HG03469 (cell line): ENCODE measurements around the gene EIF3B.
A peak's percentile ranks its signal among the peaks of the same experiment; 100 is the strongest.
"Not testable (repeated sequence)": the region's sequence is repeated elsewhere in the genome, so short reads cannot be mapped to it uniquely, and the experiment has no call there.

Experiments
- ATAC-seq: cut with Tn5 transposase; IDR thresholded peaks from one replicate; pipeline ENCODE4 v1.9.1; 2021; ENCODE audit warnings: mild to moderate bottlenecking, moderate library complexity, moderate number of reproducible peaks; ENCODE audit not compliant: unreplicated experiment

Gene EIF3B

GRCh38 chr7:2354186-2354938, at the start of gene EIF3B:
EIF3B (plus strand) TSS chr7:2354827; CDS start chr7:2354922, 95 bp downstream.
- peak; percentile 78 for ATAC-seq

- ATAC-seq, result not testable (repeated sequence)
Measured at GRCh38 chr7:2305258-2305657, 49.4 kb upstream of the EIF3B start.

- ATAC-seq, result no peak
Measured at GRCh38 chr7:2306688-2307087, 47.9 kb upstream of the EIF3B start.

GRCh38 chr7:2307690-2308107, 46.9 kb upstream of the EIF3B start:
- no peak for ATAC-seq

- no peak for ATAC-seq
Measured at GRCh38 chr7:2309889-2310331, 44.7 kb upstream of the EIF3B start.

- no peak for ATAC-seq
Measured at GRCh38 chr7:2312267-2312929, 42.2 kb upstream of the EIF3B start.

GRCh38 chr7:2313450-2314208, 41.0 kb upstream of the EIF3B start:
- peak; percentile 4 for ATAC-seq

- ATAC-seq, result peak; percentile 45
Measured at GRCh38 chr7:2314209-2314955, 40.2 kb upstream of the EIF3B start, which contains the start of gene SNX8. SNX8 (minus strand) TSS chr7:2314441; CDS start chr7:2314421, 20 bp downstream.

GRCh38 chr7:2314956-2315530, 39.6 kb upstream of the EIF3B start:
- not testable (repeated sequence) for ATAC-seq

- ATAC-seq, result no peak
Measured at GRCh38 chr7:2315787-2316186, 38.8 kb upstream of the EIF3B start.

GRCh38 chr7:2316578-2316977, 38.0 kb upstream of the EIF3B start:
- ATAC-seq, result no peak

GRCh38 chr7:2317556-2318293, 36.9 kb upstream of the EIF3B start:
- no peak for ATAC-seq

GRCh38 chr7:2321020-2321419, 33.6 kb upstream of the EIF3B start:
- no peak for ATAC-seq

- ATAC-seq, result no peak
Measured at GRCh38 chr7:2325162-2325561, 29.5 kb upstream of the EIF3B start.

GRCh38 chr7:2326951-2327350, 27.7 kb upstream of the EIF3B start:
- no peak for ATAC-seq

- no peak for ATAC-seq
Measured at GRCh38 chr7:2330493-2330892, 24.1 kb upstream of the EIF3B start.

- no peak for ATAC-seq
Measured at GRCh38 chr7:2331707-2332106, 22.9 kb upstream of the EIF3B start.

GRCh38 chr7:2332606-2333231, 21.9 kb upstream of the EIF3B start:
- ATAC-seq, result not testable (repeated sequence)

- no peak for ATAC-seq
Measured at GRCh38 chr7:2336626-2337299, 17.9 kb upstream of the EIF3B start.
